AG04450 (cell line): ENCODE results near the gene PRKCZ. TPM values are rescaled to one million over a fixed set of nuclear protein-coding genes. Genes with fewer than 3 reads are reported as not detected.

Experiments used
- CTCF ChIA-PET: fragments of 300-600, 350-600 bp; formaldehyde crosslinking; extraction: SDS; loops from one replicate; lab custom pipeline; 2022; ENCODE audit warnings: antibody characterized with exemption, inconsistent platforms; lab: Charles Lee
- POLR2A ChIA-PET: fragments of 350-600 bp; formaldehyde crosslinking; extraction: SDS; loops from one replicate; lab custom pipeline; 2021; ENCODE audit warnings: antibody characterized with exemption, inconsistent platforms; lab: Yijun Ruan, JAX
- DNase-seq: peaks from one replicate; pipeline ENCODE4 v3.0.0-alpha.2; 2011; ENCODE audit warnings: low read depth, low spot score
- H3K27ac ChIP-seq: one replicate; pipeline ENCODE4 v1.5.1; 2012; ENCODE audit warnings: low read depth, low read length, control low read depth
- H3K27me3 ChIP-seq: one replicate; pipeline ENCODE4 v1.6.0; 2012; ENCODE audit warnings: low read length; ENCODE audit not compliant: control insufficient read depth, insufficient read depth
- H3K4me3 ChIP-seq: 2 replicates; pipeline ENCODE4 v1.5.1; 2011; ENCODE audit warnings: mild to moderate bottlenecking, low read depth, low read length, control low read depth
- H3K9me3 ChIP-seq: 2 replicates; pipeline ENCODE4 v1.5.1; 2012; ENCODE audit warnings: low read length; ENCODE audit not compliant: control insufficient read depth, insufficient read depth
- polyA plus RNA-seq: library from polyadenylated mRNA; depleted of rRNA; stranded (reverse); fragments of >200 nt; gene quantifications from 2 replicates; pipeline ENCODE4 v1.2.3, GENCODE V29; 2011
- TF ChIP-seq, protein P1 (sequence below): IDR thresholded peaks from 2 replicates; pipeline ENCODE4 v1.5.1; 2011; ENCODE audit warnings: low read depth, low read length, control low read depth, inconsistent platforms

PRKCZ gene
- polyA plus RNA-seq, 1 experiment: 3.0 TPM

- POLR2A ChIA-PET: no interaction called here
- TF ChIP-seq, protein P1, sequence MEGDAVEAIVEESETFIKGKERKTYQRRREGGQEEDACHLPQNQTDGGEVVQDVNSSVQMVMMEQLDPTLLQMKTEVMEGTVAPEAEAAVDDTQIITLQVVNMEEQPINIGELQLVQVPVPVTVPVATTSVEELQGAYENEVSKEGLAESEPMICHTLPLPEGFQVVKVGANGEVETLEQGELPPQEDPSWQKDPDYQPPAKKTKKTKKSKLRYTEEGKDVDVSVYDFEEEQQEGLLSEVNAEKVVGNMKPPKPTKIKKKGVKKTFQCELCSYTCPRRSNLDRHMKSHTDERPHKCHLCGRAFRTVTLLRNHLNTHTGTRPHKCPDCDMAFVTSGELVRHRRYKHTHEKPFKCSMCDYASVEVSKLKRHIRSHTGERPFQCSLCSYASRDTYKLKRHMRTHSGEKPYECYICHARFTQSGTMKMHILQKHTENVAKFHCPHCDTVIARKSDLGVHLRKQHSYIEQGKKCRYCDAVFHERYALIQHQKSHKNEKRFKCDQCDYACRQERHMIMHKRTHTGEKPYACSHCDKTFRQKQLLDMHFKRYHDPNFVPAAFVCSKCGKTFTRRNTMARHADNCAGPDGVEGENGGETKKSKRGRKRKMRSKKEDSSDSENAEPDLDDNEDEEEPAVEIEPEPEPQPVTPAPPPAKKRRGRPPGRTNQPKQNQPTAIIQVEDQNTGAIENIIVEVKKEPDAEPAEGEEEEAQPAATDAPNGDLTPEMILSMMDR: no peak
- H3K27ac ChIP-seq: no peak overlapping the region
- H3K4me3 ChIP-seq: no peak overlapping the region
- H3K27me3 ChIP-seq: peaks cover 11% of the 10 kb centered on the region
- CTCF ChIA-PET: interaction anchor here (1.3 kb wide), 1 partner anchor 62 kb away, joined by 3 read pairs; no protein-coding TSS in a partner anchor
- no peak for DNase-seq
- H3K9me3 ChIP-seq: peaks cover 3% of the 10 kb centered on the region; the same call in 1 of the 2 replicates
Observed at GRCh38 chr1:2106659-2107405, 56.6 kb downstream of the PRKCZ start.

GRCh38 chr1:2107586-2108212, 57.5 kb downstream of the PRKCZ start:
- TF ChIP-seq, protein P1: no peak
- H3K27me3 ChIP-seq: peaks cover 13% of the 10 kb centered on the region
- H3K9me3 ChIP-seq: peaks cover 2% of the 10 kb centered on the region; the same call in 1 of the 2 replicates
- H3K27ac ChIP-seq: no peak overlapping the region
- POLR2A ChIA-PET: no interaction called here
- no peak overlapping the region for H3K4me3 ChIP-seq
- no peak for DNase-seq
- CTCF ChIA-PET: interaction anchor here (1.3 to 1.9 kb wide), 2 partner anchors 56 to 67 kb away, joined by 3 to 18 read pairs; no protein-coding TSS in a partner anchor

GRCh38 chr1:2108213-2108876, 58.1 kb downstream of the PRKCZ start:
- ChIA-PET POLR2A (no interaction called here), CTCF (interaction anchor here (0.7 to 1.9 kb wide), 6 partner anchors 9 to 273 kb away, joined by 3 to 18 read pairs (median 3); no protein-coding TSS in a partner anchor)
- H3K9me3 ChIP-seq: no peaks in the 10 kb centered on the region; the same call in 1 of the 2 replicates
- peaks cover 13% of the 10 kb centered on the region for H3K27me3 ChIP-seq
- H3K4me3 ChIP-seq: no peak overlapping the region
- TF ChIP-seq, protein P1: peak; percentile 59
- peak; percentile 16 for DNase-seq
- no peak overlapping the region for H3K27ac ChIP-seq

DNA sequence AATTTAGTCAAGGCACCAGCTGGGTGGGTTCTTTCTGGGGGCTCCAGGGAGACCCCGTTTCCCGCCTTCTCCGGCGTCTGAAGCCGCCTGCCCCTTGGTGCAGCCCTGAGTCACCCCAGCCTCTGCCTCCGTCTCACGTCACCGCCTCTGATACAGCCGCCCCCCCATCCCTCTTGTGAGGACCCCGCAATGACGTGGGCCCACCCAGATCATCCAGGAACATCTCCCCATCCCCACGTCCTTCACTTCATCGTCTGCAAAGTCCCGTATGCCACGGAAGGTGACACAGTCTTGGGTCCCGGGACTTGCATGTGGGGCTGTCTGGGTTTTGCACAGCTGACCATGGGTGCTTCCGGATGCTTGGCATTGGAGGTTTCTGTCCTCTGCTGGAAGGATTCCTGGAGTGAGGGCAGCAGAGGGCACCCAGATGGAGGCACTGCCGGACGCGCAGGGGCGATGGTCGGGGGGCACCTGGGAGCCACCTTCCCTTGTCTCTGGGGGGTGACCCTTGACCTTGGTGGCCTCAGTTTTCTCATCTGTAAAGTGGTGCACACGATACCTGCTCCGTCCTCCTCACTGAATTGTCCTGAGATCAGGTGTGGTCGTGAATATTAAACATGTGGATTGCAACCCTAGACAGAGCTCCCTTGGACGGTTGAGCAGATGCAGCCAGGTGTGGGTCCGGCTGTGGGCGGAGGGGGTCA, 58.8 kb downstream of the PRKCZ start:
- Histone ChIP-seq H3K9me3 (no peaks in the 10 kb centered on the region; the same call in 1 of the 2 replicates), H3K27me3 (peaks cover 8% of the 10 kb centered on the region), H3K4me3 (no peak overlapping the region), H3K27ac (no peak overlapping the region)
- CTCF ChIA-PET: interaction anchor here (0.7 to 1.9 kb wide), 6 partner anchors 10 to 272 kb away, joined by 3 to 18 read pairs (median 3); no protein-coding TSS in a partner anchor
- DNase-seq: no peak
- TF ChIP-seq, protein P1: no peak
- POLR2A ChIA-PET: no interaction called here
